ENCODE measurements around the gene CNOT6. TPM values are rescaled to one million over a fixed set of nuclear protein-coding genes. Genes with fewer than 3 reads are reported as not detected.

The CNOT6 gene
- total RNA-seq, 2 donors from 2014 or later: 19.5 to 24.8 TPM

- H3K27ac ChIP-seq: no peak within 1 kb of the TSS
- ATAC-seq (ENCODE audit: insufficient number of reproducible peaks, low FRiP score, low read depth): no peak
- H3K27me3 ChIP-seq (replicated peaks; ENCODE audit: insufficient read depth): peaks cover 5% of the 10 kb centered on the region
- peak within 1 kb of the TSS; percentile 35 for H3K4me3 ChIP-seq
- H3K36me3 ChIP-seq: no peaks in the 10 kb centered on the region
- no peaks in the 10 kb centered on the region for H3K9me3 ChIP-seq
- TF ChIP-seq CTCF (IDR thresholded peaks at IDR 0.05): no peak
- no peak for DNase-seq (ENCODE audit: low spot score)
- no peaks in the 10 kb centered on the region for H3K4me1 ChIP-seq (ENCODE audit: control insufficient read depth in 1 of 2, low read depth in 2 of 2)
These were observed 97.2 kb downstream of the CNOT6 start, which contains the start of gene SCGB3A1 for GRCh38 chr5:180591311-180591887. Gene SCGB3A1, minus strand, starts transcription at chr5:180591499. Its CDS starts 37 bp downstream, at chr5:180591462.

- ATAC-seq (ENCODE audit: insufficient number of reproducible peaks, low FRiP score, low read depth) (no peak), DNase-seq (ENCODE audit: low spot score) (no peak)
- Histone ChIP-seq H3K4me1 (ENCODE audit: control insufficient read depth in 1 of 2, low read depth in 2 of 2) (no peaks in the 10 kb centered on the region), H3K36me3 (no peaks in the 10 kb centered on the region), H3K27me3 (replicated peaks; ENCODE audit: insufficient read depth) (peaks cover 5% of the 10 kb centered on the region), H3K27ac (no peak overlapping the region), H3K9me3 (no peaks in the 10 kb centered on the region), H3K4me3 (no peak overlapping the region)
- TF ChIP-seq CTCF (IDR thresholded peaks at IDR 0.05): no peak
These were observed 98.0 kb downstream of the CNOT6 start for GRCh38 chr5:180592176-180592575.

- ATAC-seq (ENCODE audit: insufficient number of reproducible peaks, low FRiP score, low read depth) (no peak), DNase-seq (ENCODE audit: low spot score) (no peak)
- Histone ChIP-seq H3K27me3 (replicated peaks; ENCODE audit: insufficient read depth) (peaks cover 5% of the 10 kb centered on the region), H3K4me1 (ENCODE audit: control insufficient read depth in 1 of 2, low read depth in 2 of 2) (no peaks in the 10 kb centered on the region), H3K27ac (no peak overlapping the region), H3K9me3 (no peaks in the 10 kb centered on the region), H3K36me3 (no peaks in the 10 kb centered on the region), H3K4me3 (no peak overlapping the region)
- TF ChIP-seq CTCF (IDR thresholded peaks at IDR 0.05): no peak
These were observed 99.4 kb downstream of the CNOT6 start for GRCh38 chr5:180593446-180594206.

DNA sequence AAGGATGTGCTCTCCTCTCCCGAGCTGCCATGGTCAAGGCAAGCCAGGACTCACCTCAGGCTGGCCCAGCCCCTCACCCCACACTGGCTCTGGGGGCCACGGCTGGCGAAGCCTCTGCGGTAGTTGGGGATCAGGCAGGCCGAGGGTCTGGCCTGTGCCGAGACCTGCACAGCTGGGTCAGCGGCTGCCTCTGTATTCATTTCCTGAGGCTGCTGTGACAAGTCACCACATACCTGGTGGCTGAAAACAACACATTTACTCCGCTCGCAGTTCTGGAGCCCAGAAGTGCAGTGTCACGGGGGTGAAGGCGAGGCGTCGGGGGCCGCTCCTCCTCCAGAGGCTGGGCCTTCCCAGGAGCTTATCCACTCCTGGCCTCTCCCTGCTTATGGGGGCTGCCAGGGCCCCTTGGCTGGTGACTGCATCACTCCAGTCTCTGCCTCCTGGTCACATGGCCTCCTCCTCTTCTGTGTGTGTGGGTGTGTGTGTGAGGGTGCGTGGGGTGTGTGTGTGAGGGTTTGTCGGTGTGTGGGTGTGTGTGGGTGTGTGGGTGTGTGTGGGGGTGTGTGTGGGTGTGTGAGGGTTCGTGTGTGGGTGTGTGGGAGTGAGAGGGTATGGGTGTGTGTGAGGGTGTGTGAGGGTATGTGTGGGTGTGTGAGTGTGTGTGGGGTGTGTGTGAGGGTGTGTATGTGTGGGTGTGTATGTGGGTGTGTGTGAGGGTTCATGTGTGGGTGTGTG, 100.3 kb downstream of the CNOT6 start:
- Histone ChIP-seq H3K4me3 (no peak overlapping the region), H3K36me3 (no peaks in the 10 kb centered on the region), H3K9me3 (no peaks in the 10 kb centered on the region), H3K4me1 (ENCODE audit: control insufficient read depth in 1 of 2, low read depth in 2 of 2) (no peaks in the 10 kb centered on the region), H3K27ac (no peak overlapping the region), H3K27me3 (replicated peaks; ENCODE audit: insufficient read depth) (peaks cover 5% of the 10 kb centered on the region)
- no peak for DNase-seq (ENCODE audit: low spot score)
- TF ChIP-seq CTCF (IDR thresholded peaks at IDR 0.05): no peak
- ATAC-seq (ENCODE audit: insufficient number of reproducible peaks, low FRiP score, low read depth): no peak

- peaks cover 5% of the 10 kb centered on the region for H3K27me3 ChIP-seq (replicated peaks; ENCODE audit: insufficient read depth)
- ATAC-seq (ENCODE audit: insufficient number of reproducible peaks, low FRiP score, low read depth) (no peak), DNase-seq (ENCODE audit: low spot score) (no peak)
- no peaks in the 10 kb centered on the region for H3K4me1 ChIP-seq (ENCODE audit: control insufficient read depth in 1 of 2, low read depth in 2 of 2)
- no peak for TF ChIP-seq CTCF (IDR thresholded peaks at IDR 0.05)
- H3K4me3 ChIP-seq: no peak overlapping the region
- no peaks in the 10 kb centered on the region for H3K36me3 ChIP-seq
- no peak overlapping the region for H3K27ac ChIP-seq
- H3K9me3 ChIP-seq: no peaks in the 10 kb centered on the region
These were observed 100.8 kb downstream of the CNOT6 start for GRCh38 chr5:180595046-180595379.
